Stimulated activated CD4-positive, alpha-beta T cell treated with anti-CD3 and anti-CD28 coated beads, TNF-alpha, amount 100 ng/mL, for 1 hour (primary cell): Measurements from ENCODE around the gene LRRC4C.

Source experiments
- DNase-seq, 3 donors: peaks; one replicate each; pipeline ENCODE4 v3.0.0-alpha.2; 2020; ENCODE audit warnings: low read depth in 3 of 3, low spot score in 1 of 3

Gene LRRC4C

GRCh38 chr11:41333357-41333756 lies 126.1 kb downstream of the LRRC4C start:
- DNase-seq = no peak

- DNase-seq = no peak
Observed at GRCh38 chr11:41328324-41328723, 131.1 kb downstream of the LRRC4C start.

GRCh38 chr11:41323446-41323845 lies 136.0 kb downstream of the LRRC4C start:
- no peak for DNase-seq

- no peak for DNase-seq
Observed at GRCh38 chr11:41320653-41321052, 138.8 kb downstream of the LRRC4C start.

GRCh38 chr11:41320238-41320637 lies 139.2 kb downstream of the LRRC4C start:
- no peak for DNase-seq

- no peak for DNase-seq
Observed at GRCh38 chr11:41319434-41319833, 140.0 kb downstream of the LRRC4C start.

- no peak for DNase-seq
Observed at GRCh38 chr11:41316751-41317150, 142.7 kb downstream of the LRRC4C start.

GRCh38 chr11:41313226-41313625 lies 146.2 kb downstream of the LRRC4C start:
- no peak for DNase-seq

- DNase-seq = no peak
Observed at GRCh38 chr11:41309716-41310115, 149.7 kb downstream of the LRRC4C start.

GRCh38 chr11:41309111-41309522 lies 150.3 kb downstream of the LRRC4C start:
- DNase-seq = no peak

- no peak for DNase-seq
Observed at GRCh38 chr11:41308286-41308685, 151.2 kb downstream of the LRRC4C start.

- no peak for DNase-seq
Observed at GRCh38 chr11:41307296-41308080, 152.0 kb downstream of the LRRC4C start.

- no peak for DNase-seq
Observed at GRCh38 chr11:41306431-41306830, 153.0 kb downstream of the LRRC4C start.

GRCh38 chr11:41301023-41301422 lies 158.4 kb downstream of the LRRC4C start:
- no peak for DNase-seq

- no peak for DNase-seq
Observed at GRCh38 chr11:41289408-41289807, 170.0 kb downstream of the LRRC4C start.

- no peak for DNase-seq
Observed at GRCh38 chr11:41286751-41287150, 172.7 kb downstream of the LRRC4C start.

- DNase-seq = no peak
Observed at GRCh38 chr11:41284354-41284753, 175.1 kb downstream of the LRRC4C start.

GRCh38 chr11:41283191-41283930 lies 176.1 kb downstream of the LRRC4C start:
- DNase-seq = no peak

- no peak for DNase-seq
Observed at GRCh38 chr11:41282395-41282794, 177.1 kb downstream of the LRRC4C start.

- no peak for DNase-seq
Observed at GRCh38 chr11:41281131-41281742, 178.2 kb downstream of the LRRC4C start.

GRCh38 chr11:41274831-41275230 lies 184.6 kb downstream of the LRRC4C start:
- DNase-seq = no peak

- DNase-seq = no peak
Observed at GRCh38 chr11:41273908-41274307, 185.5 kb downstream of the LRRC4C start.
